ENCODE measurements around the gene ETV3.
A peak's percentile ranks its signal among the peaks of the same experiment; 100 is the strongest.

ETV3 gene

DNA sequence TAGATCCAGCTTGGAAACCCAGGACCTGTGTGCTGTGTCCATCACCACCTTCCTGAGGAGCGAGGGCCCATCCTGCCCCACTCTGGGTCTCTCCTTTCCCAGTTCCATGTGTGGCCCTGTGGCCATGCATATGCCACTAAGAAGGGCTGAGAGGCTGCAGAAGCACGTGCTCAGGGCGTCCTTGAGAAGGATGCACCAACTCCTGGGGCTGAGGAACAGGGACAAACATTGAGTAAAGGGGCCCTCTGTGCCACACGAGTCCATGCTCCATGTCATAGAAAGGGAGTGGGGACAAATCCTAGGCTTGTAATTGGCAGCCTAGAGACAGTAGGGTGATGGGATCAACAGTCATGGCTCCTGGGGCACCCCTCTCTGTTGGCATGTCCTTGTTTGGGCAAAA lies 47.0 kb downstream of the ETV3 start:
- DNase-seq (ENCODE audit: low read depth in 2 of 2), result no peak

DNA sequence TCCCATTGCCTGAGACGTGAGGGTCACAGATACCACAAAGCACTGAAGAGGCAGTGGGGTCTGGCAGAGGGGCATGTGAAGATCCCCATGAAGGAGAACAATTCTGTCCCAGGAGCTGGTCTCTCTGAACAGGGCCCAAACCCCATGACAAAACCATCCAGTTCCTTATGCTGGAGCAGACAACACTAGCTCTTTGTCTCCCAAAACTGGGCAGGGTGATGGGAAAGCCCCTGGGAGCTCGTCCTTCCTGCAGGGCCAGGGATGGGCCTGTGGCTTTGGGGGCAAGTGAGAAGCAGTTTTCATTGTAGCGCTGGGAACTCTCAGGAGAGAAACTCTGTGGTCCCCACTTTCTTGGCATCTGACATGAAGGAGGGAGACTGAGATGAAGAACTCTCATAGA lies 47.4 kb downstream of the ETV3 start:
- DNase-seq (ENCODE audit: low read depth in 2 of 2), result no peak

DNA sequence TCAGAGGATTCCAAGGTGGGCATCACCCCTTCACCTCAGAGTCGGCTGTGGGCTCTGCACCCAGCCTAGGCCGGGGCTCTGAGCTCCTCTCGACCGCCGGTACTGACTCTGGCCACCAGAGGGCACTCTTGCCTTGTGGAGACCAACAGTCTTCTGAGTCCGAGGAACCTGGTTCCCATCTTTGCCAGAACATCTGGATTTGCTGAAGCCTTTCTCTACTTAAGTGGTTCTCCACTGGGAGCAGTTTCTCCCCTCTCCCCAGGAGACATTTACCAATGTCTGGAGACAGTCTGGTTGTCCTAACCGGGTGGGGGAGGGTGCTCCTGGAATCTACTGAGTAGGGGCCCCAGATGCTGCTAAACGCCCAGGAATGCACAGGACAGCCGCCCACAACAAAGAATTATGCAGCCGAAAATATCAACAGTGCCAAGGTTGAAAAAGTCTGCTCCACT lies 48.0 kb downstream of the ETV3 start:
- peak; percentile 85 to 89 for DNase-seq (ENCODE audit: low read depth in 2 of 2)

DNA sequence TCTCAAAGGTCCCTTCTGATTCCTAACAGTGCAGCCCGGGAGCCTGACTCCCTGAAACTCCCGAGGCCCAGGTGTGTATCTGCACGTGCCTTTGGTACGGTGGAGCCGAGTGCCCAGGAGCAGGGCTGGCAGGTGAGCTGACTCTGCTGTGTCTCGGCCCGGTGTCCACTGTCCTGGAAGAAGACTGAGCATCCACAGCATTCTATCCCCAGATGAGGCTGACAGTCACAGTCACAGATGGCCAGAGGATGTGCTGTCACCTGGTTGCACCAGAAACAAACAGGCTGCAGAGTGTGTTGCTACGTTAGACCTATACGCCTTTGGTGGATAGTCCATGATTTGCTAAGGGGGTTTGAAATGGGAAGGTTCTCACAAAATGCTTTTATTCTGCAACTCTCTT lies 48.4 kb downstream of the ETV3 start:
- DNase-seq (ENCODE audit: low read depth in 2 of 2), result no peak

DNA sequence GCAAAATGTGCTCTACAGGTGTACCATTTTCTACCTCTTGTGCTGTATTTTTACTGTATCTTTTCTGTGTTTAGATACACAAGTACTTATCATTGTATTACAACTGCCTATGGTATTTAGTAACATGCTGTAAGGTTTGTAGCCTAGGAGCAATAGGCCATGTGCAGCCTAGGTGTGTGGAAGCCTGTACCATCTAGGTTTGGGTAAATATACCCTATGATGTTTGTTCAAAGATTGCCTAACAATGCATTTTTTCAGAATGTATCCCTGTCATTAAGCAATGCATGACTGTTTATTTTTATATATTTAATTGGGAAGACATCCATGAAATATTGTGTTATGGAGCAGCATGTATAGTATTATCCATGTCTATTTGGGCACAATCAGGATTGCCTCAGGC lies 49.6 kb downstream of the ETV3 start:
- DNase-seq (ENCODE audit: low read depth in 2 of 2), result no peak

DNA sequence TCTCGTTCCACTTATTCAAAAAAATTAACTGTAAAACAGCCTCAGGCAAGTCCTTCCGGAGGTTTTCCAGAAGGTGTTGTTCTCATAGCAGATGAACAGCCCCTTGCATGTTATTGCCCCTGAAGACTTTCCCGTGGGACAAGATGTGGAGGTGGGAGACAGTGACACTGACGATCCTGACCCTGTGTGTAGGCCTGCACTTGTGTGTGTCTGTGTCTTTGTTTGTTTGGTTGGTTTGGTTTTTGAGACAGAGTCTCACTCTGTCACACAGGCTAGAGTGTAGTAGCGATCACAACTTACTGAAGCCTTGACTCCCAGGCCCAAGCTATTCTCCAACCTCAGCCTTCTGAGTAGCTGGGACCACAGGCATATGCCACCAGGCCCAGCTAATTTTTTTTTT lies 51.2 kb downstream of the ETV3 start:
- DNase-seq (ENCODE audit: low read depth in 2 of 2), result no peak

DNA sequence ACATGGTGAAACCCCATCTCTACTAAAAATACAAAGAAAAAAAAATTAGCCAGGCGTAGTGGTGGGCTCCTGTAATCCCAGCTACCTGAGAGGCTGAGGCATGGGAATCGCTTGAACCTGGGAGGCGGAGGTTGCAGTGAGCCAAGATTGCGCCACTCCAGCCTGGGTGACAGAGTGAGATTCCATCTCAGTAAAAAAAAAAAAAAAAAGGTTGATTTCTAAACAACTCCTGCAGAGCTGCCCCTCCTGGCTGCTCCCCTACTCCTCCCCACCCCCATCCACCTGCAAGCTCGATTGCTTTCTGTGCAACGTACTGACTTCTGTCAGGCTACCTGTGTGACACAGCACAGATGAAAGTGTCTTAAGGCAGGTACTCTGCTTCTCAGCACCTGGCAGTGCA lies 51.9 kb downstream of the ETV3 start:
- DNase-seq (ENCODE audit: low read depth in 2 of 2), result no peak

DNA sequence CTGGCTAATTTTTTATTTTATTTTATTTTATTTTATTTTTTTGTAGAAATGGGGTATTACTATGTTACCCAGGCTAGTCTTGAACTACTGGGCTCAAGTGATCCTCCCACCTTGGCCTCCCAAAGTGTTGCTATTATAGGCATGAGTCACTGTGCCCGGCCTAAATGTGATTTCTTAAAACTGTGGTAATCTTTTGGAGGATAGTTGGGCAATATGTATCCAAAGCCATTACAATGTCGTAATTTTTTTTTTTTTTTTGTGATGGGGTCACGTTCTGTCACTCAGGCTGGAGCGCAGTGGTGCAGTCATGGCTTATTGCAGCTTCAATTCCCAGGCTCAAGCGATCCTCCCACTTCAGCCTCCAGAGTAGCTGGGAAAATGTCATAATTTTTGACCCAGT lies 52.8 kb downstream of the ETV3 start:
- DNase-seq (ENCODE audit: low read depth in 2 of 2), result no peak

DNA sequence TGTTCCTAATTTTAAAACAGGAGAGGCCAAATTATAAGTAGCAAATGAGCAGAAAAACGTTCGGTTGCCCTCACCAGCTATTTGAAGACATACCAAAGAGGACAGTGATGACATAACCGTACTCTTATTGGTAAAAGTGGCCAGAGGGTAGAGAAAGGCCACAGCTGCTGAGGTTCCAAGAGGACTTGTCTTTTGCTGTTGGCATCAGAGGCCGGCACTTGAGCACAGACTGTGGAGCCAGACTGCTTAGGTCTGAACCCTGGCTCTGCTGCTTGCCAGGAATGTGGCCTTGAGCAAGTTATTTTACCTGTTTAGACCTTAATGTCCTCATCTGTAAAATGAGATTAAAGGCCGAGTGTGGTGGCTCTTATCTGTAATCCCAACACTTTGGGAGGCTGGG lies 53.5 kb downstream of the ETV3 start:
- DNase-seq (ENCODE audit: low read depth in 2 of 2), result no peak

DNA sequence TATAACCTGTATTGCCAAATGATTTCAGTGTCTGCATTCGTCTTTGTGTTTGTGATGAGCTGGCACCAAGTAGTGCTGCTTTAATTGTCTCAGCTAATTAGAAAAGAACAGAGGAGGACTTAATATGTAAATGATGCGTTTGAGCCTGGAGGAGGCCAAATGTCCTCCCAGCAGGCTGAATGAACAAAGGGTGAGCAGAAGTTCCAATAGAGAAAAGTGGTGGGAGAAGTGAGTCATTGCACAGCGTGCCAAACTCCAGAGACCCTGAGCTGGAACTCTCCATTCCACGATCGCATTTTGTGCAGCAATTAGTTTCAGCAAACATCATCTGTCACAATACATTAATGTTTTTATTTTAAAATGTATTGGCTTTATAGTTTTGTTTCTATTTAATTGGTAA lies 56.5 kb downstream of the ETV3 start:
- no peak for DNase-seq (ENCODE audit: low read depth in 2 of 2)

DNA sequence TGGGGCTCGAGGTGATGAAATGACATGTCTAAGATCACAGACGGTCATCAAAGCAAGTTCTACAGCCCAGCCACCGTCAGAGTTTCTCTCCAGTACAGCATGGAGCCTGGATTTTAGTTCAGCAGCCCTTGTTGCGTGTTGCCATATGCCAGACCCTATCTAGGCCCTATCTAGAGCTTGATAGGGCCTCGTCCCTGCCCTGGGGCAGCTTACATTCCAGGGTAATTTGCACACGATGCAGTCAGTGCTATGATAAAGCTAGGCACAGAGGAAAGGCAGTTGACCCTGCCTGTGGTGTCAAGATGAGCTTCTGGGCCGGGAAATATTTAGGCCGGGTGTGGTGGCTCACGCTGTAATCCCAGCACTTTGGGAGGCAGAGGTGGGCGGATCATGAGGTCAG lies 57.5 kb downstream of the ETV3 start:
- no peak for DNase-seq (ENCODE audit: low read depth in 2 of 2)

DNA sequence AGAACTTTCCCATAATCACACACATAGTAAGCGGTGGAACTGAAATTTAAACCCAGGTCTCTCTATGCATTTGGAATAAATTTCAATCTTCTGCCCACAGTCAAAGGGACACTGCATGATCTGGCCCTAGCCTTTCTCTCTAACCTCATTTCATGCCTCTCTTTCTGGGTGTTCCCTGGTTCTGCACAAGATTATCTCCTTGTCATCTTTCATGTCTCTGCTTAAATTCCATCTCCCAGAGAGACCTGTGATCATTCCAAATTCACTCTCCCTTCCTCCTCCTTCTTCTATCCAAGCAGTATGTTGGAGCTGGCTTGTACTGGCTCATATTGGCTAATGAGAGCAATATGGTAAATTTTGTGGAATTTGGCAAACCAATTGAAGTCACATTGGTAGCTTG lies 60.8 kb downstream of the ETV3 start:
- no peak for DNase-seq (ENCODE audit: low read depth in 2 of 2)

DNA sequence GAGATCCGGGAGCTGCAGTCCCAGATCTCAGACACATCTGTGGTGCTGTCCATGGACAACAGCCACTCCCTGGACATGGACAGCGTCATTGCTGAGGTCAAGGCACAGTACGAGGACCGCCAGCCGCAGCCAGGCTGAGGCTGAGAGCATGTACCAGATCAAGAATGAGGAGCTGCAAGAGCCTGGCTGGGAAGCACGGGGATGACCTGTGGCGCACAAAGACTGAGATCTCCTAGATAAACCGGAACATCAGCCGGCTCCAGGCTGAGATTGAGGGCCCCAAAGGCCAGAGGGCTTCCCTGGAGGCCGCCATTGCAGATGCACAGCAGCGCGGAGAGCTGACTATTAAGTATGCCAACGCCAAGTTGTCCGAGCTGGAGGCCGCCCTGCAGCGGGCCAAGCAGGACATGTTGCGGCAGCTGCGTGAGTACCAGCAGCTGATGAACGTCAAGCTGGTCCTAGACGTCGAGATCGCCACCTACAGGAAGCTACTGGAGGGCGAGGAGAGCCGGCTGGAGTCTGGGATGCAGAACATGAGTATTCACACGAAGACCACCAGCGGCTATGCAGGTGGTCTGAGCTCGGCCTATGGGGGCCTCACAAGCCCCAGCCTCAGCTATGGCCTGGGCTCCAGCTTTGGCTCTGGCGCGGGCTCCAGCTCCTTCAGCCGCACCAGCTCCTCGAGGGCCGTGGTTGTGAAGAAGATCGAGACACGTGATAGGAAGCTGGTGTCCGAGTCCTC lies 64.1 kb downstream of the ETV3 start:
- DNase-seq (ENCODE audit: low read depth in 2 of 2), result peak in 1 of 2 donors; percentile 9

Measured in activated CD4-positive, alpha-beta T cell treated with anti-CD3 and anti-CD28 coated beads for 24 hours (primary cell).